Small intestine (tissue), 7 donors: Measurements from ENCODE around the gene RHBDD1. TPM values are rescaled to one million over a fixed set of nuclear protein-coding genes. Genes with fewer than 3 reads are reported as not detected.

Experiments used
- DNase-seq, 2 donors: peaks; one replicate each; pipeline versions ENCODE4 v3.0.0 to v3.0.0-alpha.2; 2013
- FAIRE-seq: peaks from 2 replicates; lab custom pipeline; 2012; peaks lifted over from hg19 to GRCh38; lab: Jason Lieb, UNC
- H3K27ac ChIP-seq, 3 donors: one replicate each; pipeline ENCODE4 v1.5.1; 2013; ENCODE audit warnings: low read length in 2 of 3, mild to moderate bottlenecking in 2 of 3, control low read depth in 1 of 3, inconsistent platforms in 1 of 3, low read depth in 1 of 3, moderate library complexity in 1 of 3
- H3K27me3 ChIP-seq, 3 donors: one replicate each; pipeline ENCODE4 v1.6.1; 2013; ENCODE audit warnings: low read length in 3 of 3, inconsistent platforms in 1 of 3; ENCODE audit not compliant: control insufficient read depth in 3 of 3, insufficient read depth in 3 of 3
- H3K36me3 ChIP-seq, 3 donors: one replicate each; pipeline ENCODE4 v1.6.1; 2013; ENCODE audit warnings: low read length in 3 of 3, inconsistent platforms in 1 of 3, low read depth in 1 of 3, mild to moderate bottlenecking in 1 of 3, moderate library complexity in 1 of 3; ENCODE audit not compliant: control insufficient read depth in 3 of 3, insufficient read depth in 2 of 3
- H3K4me1 ChIP-seq, 3 donors: one replicate each; pipeline ENCODE4 v1.6.1; 2013; ENCODE audit warnings: low read length in 2 of 3, inconsistent platforms in 1 of 3, low read depth in 1 of 3, mild to moderate bottlenecking in 1 of 3, moderate library complexity in 1 of 3; ENCODE audit not compliant: control insufficient read depth in 3 of 3, insufficient read depth in 2 of 3
- H3K4me3 ChIP-seq, 3 donors: one replicate each; pipeline ENCODE4 v1.5.1; 2013; ENCODE audit warnings: low read length in 3 of 3, control low read depth in 1 of 3, inconsistent platforms in 1 of 3, low read depth in 1 of 3, mild to moderate bottlenecking in 1 of 3, moderate library complexity in 1 of 3
- H3K9me3 ChIP-seq, 2 donors: one replicate each; pipeline ENCODE4 v1.6.1; 2013; ENCODE audit warnings: low read depth in 1 of 2, low read length in 1 of 2; ENCODE audit not compliant: control insufficient read depth in 2 of 2, insufficient read depth in 1 of 2
- WGBS, 3 donors: extraction: QIAGEN DNeasy Blood & Tissue Kit; methylation state at CpG; one replicate each; pipeline ENCODE4 v1.1.7; 2013; 5-methylcytosine and 5-hydroxymethylcytosine counted together
- polyA plus RNA-seq, 4 donors: library from polyadenylated mRNA; stranded (reverse) in 3 of 4; unstranded in 1 of 4; fragments of 200-250 nt in 3 of 4; fragments of 120-200 nt in 1 of 4; gene quantifications; one replicate each; pipeline versions ENCODE4 v1.2.1 to v1.2.3, GENCODE V29; 2013
- donor health status: healthy with polysubstance abuse.
- donor health status: control.
- donor health status: control.
- donor health status: Bipolar disorder and iron deficiency.
- donor health status: healthy.

RHBDD1 gene
- polyA plus RNA-seq, 4 donors = 3.1 to 23.4 (median 8.7) TPM

GRCh38 chr2:226934546-226935201 is 98.8 kb downstream of the RHBDD1 start:
- Histone ChIP-seq H3K27ac (no peak overlapping the region), H3K9me3 (no peaks in the 10 kb centered on the region), H3K27me3 (no peaks in the 10 kb centered on the region), H3K4me1 (no peaks in the 10 kb centered on the region), H3K36me3 (peaks cover 0 to 2% (median 0%) of the 10 kb centered on the region in 3 donors), H3K4me3 (no peak overlapping the region)
- FAIRE-seq = no peak
- WGBS, 3 donors = 95 to 100% (median 100%) methylated on average over 2 of the region's 2 CpGs
- DNase-seq = no peak

DNA sequence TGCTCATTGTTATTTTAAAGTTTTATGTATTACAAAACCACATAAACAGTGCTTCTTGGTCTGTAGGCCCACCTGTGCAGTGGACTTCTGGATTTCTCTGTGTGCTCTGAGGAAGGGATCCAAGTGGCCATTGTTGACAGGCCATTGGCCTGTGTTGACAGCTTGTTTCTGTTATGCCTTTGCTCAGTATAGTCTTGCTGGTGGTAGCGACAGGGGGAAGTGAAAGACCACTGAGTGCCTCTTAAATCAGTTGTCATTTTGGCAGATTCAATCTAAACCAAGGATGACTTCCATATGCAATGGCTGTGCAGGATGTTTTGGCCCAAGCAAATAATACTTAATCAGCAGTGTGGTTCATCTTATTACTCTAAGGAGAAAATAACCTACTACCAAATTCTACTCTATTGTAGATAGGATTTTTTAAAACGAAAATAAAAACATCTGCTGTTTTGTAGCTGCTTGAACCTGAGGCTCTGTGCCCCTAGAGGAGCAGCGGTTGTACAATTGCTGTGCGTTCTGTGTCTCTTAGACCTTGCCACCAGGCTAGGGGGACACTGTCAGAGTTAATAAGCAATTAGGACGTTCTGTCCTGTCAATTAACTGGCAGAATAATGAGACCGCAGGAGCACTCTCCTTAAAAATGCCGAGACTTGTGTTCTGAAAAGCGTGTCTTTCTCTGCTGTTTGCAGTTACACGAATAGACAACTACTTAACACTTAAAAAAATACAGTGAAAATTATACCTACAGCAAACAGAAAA is 108.2 kb downstream of the RHBDD1 start:
- Histone ChIP-seq H3K27me3 (no peaks in the 10 kb centered on the region), H3K4me3 (no peak overlapping the region), H3K36me3 (peaks cover 0 to 4% (median 0%) of the 10 kb centered on the region in 3 donors), H3K27ac (no peak overlapping the region), H3K4me1 (no peaks in the 10 kb centered on the region), H3K9me3 (no peaks in the 10 kb centered on the region)
- no peak for DNase-seq
- no peak for FAIRE-seq
- WGBS, 3 donors = 87 to 92% (median 92%) methylated on average over 9 of the region's 9 CpGs

- no peaks in the 10 kb centered on the region for H3K9me3 ChIP-seq
- H3K4me3 ChIP-seq = no peak overlapping the region
- H3K36me3 ChIP-seq = peaks cover 0 to 3% (median 0%) of the 10 kb centered on the region in 3 donors
- no peaks in the 10 kb centered on the region for H3K4me1 ChIP-seq
- no peak overlapping the region for H3K27ac ChIP-seq
- 86 to 99% (median 90%) methylated on average over 3 of the region's 3 CpGs for WGBS, 3 donors
- no peaks in the 10 kb centered on the region for H3K27me3 ChIP-seq
- FAIRE-seq (no peak), DNase-seq (no peak)
Observed at GRCh38 chr2:226953206-226953605, 117.4 kb downstream of the RHBDD1 start.

- FAIRE-seq = no peak
Observed at GRCh38 chr2:226953826-226954225, 118.0 kb downstream of the RHBDD1 start.

GRCh38 chr2:226956659-226957058 is 120.8 kb downstream of the RHBDD1 start:
- 42 to 65% (median 54%) methylated on average over 1 of the region's 1 CpG for WGBS, 3 donors

More at GRCh38 chr2:226953826-226954225, 118.0 kb downstream of the RHBDD1 start:
- no peak for DNase-seq
- Histone ChIP-seq H3K27ac (no peak overlapping the region), H3K9me3 (no peaks in the 10 kb centered on the region), H3K36me3 (peaks cover 0 to 3% (median 0%) of the 10 kb centered on the region in 3 donors), H3K4me1 (no peaks in the 10 kb centered on the region), H3K27me3 (no peaks in the 10 kb centered on the region), H3K4me3 (no peak overlapping the region)
- 84 to 94% (median 87%) methylated on average over 6 of the region's 6 CpGs for WGBS, 3 donors

GRCh38 chr2:226959418-226959817 is 123.6 kb downstream of the RHBDD1 start:
- Histone ChIP-seq H3K36me3 (peaks cover 0 to 3% (median 0%) of the 10 kb centered on the region in 3 donors), H3K27ac (no peak overlapping the region), H3K9me3 (peaks cover 0 to 4% of the 10 kb centered on the region in 2 donors), H3K4me3 (no peak overlapping the region), H3K27me3 (no peaks in the 10 kb centered on the region), H3K4me1 (no peaks in the 10 kb centered on the region)
- no peak for FAIRE-seq
- no peak for DNase-seq
- WGBS, 3 donors = 88 to 93% (median 91%) methylated on average over 1 of the region's 1 CpG

More at GRCh38 chr2:226956659-226957058, 120.8 kb downstream of the RHBDD1 start:
- no peaks in the 10 kb centered on the region for H3K27me3 ChIP-seq
- H3K4me3 ChIP-seq = no peak overlapping the region
- no peak overlapping the region for H3K27ac ChIP-seq
- H3K4me1 ChIP-seq = no peaks in the 10 kb centered on the region
- no peak for FAIRE-seq
- peaks cover 0 to 3% (median 0%) of the 10 kb centered on the region in 3 donors for H3K36me3 ChIP-seq
- no peak for DNase-seq
- peaks cover 0 to 4% of the 10 kb centered on the region in 2 donors for H3K9me3 ChIP-seq

- H3K9me3 ChIP-seq = peaks cover 0 to 4% of the 10 kb centered on the region in 2 donors
- whole genome bisulfite sequencing, 3 donors = 92 to 98% (median 96%) methylated on average over 3 of the region's 3 CpGs
- H3K4me3 ChIP-seq = no peak overlapping the region
- DNase-seq (no peak), FAIRE-seq (no peak)
- H3K36me3 ChIP-seq = no peaks in the 10 kb centered on the region
- no peaks in the 10 kb centered on the region for H3K27me3 ChIP-seq
- H3K27ac ChIP-seq = no peak overlapping the region
- no peaks in the 10 kb centered on the region for H3K4me1 ChIP-seq
Observed at GRCh38 chr2:226962176-226962773, 126.4 kb downstream of the RHBDD1 start.

GRCh38 chr2:226963528-226963927 is 127.7 kb downstream of the RHBDD1 start:
- Histone ChIP-seq H3K27ac (no peak overlapping the region), H3K36me3 (peaks cover 0 to 2% (median 0%) of the 10 kb centered on the region in 3 donors), H3K9me3 (peaks cover 0 to 4% of the 10 kb centered on the region in 2 donors), H3K4me3 (no peak overlapping the region), H3K4me1 (no peaks in the 10 kb centered on the region), H3K27me3 (no peaks in the 10 kb centered on the region)
- FAIRE-seq (no peak), DNase-seq (no peak)
- WGBS, 3 donors = 63 to 67% (median 65%) methylated on average over 1 of the region's 1 CpG
